Activated T-cell treated with anti-CD3 and anti-CD28 coated beads, Interleukin-2, amount 50 U/mL, for 72 hours (primary cell): ENCODE data around the gene ANXA7. TPM values are rescaled to one million over a fixed set of nuclear protein-coding genes. Genes with fewer than 3 reads are reported as not detected.

ENCODE experiments used
- ATAC-seq, 2 donors: fragments of 150-1000 bp; cut with Tn5 transposase; replicated peaks in 1 of 2; 2 replicates each; pipeline ENCODE4 v1.10.0; 2021; ENCODE audit warnings: moderate library complexity in 2 of 2, mild to moderate bottlenecking in 1 of 2
- DNase-seq, 2 donors: peaks; one replicate each; pipeline ENCODE4 v3.0.0; 2021 to 2022; ENCODE audit warnings: mixed read lengths in 1 of 2
- H3K27ac Mint-ChIP-seq: one replicate; pipeline ENCODE4 v1.8.0; 2022; ENCODE audit warnings: mild to moderate bottlenecking, moderate library complexity, mixed read lengths
- H3K27me3 Mint-ChIP-seq: one replicate; pipeline ENCODE4 v1.8.0; 2022; ENCODE audit warnings: low read depth, mixed read lengths
- H3K36me3 Mint-ChIP-seq, 2 donors: one replicate each; pipeline ENCODE4 v1.8.0; 2022; ENCODE audit warnings: mixed read lengths in 2 of 2, mild to moderate bottlenecking in 1 of 2; ENCODE audit not compliant: insufficient read depth in 2 of 2
- H3K4me1 Mint-ChIP-seq: one replicate; pipeline ENCODE4 v1.8.0; 2022; ENCODE audit warnings: low read depth, mixed read lengths
- H3K4me3 Mint-ChIP-seq, 2 donors: one replicate each; pipeline ENCODE4 v1.8.0; 2022; ENCODE audit warnings: mild to moderate bottlenecking in 2 of 2, mixed read lengths in 2 of 2, moderate library complexity in 2 of 2
- H3K9me3 Mint-ChIP-seq, 2 donors: one replicate each; pipeline ENCODE4 v1.8.0; 2022; ENCODE audit warnings: mixed read lengths in 2 of 2
- total RNA-seq, 2 donors: library from RNA; stranded (reverse); gene quantifications; one replicate each; pipeline ENCODE4 v1.2.3, GENCODE V29; 2022

ANXA7 gene
- total RNA-seq, result 100 to 1,000 TPM; 108 to 123 TPM

- peak within 1 kb of the TSS; percentile 94 to 98 for H3K4me3 Mint-ChIP-seq
- peaks cover 5 to 7% of the 10 kb centered on the region in 2 donors for H3K36me3 Mint-ChIP-seq
- ATAC-seq, result peak; percentile 97
- H3K27me3 Mint-ChIP-seq, result peaks cover 11% of the 10 kb centered on the region
- peaks cover 60% of the 10 kb centered on the region for H3K4me1 Mint-ChIP-seq
- DNase-seq, result peak; percentile 93 to 94
- H3K9me3 Mint-ChIP-seq, result no peaks in the 10 kb centered on the region
- H3K27ac Mint-ChIP-seq, result peak within 1 kb of the TSS; percentile 96
Observed at GRCh38 chr10:73413528-73414229, at the start of gene ANXA7. TSS of gene ANXA7 (minus strand) at chr10:73414058. CDS start at chr10:73400856, 13,202 bp downstream.

DNA sequence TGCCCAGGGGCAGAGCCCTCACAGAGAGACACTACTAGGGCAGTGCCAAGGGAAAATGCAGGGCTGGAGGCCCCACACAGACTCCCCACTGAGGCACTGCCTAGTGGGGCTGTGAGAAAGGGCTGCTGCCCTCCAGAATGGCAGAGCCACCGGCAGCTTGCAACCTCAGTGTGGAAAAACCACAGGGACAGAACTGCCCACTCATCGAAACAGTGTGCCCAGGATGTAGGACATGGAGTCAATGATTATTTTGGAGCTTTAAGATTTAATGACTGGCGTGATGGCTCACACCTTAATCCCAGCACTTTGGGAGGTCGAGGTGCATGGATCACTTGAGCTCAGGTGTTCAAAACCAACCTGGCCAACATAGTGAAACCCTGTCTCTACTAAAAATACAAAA, 47.0 kb upstream of the ANXA7 start:
- no peak overlapping the region for H3K27ac Mint-ChIP-seq
- no peaks in the 10 kb centered on the region for H3K9me3 Mint-ChIP-seq
- no peaks in the 10 kb centered on the region for H3K4me1 Mint-ChIP-seq
- peaks cover 0 to 9% of the 10 kb centered on the region in 2 donors for H3K36me3 Mint-ChIP-seq
- DNase-seq, result no peak
- ATAC-seq, result no peak
- H3K27me3 Mint-ChIP-seq, result no peaks in the 10 kb centered on the region
- H3K4me3 Mint-ChIP-seq, result no peak overlapping the region

DNA sequence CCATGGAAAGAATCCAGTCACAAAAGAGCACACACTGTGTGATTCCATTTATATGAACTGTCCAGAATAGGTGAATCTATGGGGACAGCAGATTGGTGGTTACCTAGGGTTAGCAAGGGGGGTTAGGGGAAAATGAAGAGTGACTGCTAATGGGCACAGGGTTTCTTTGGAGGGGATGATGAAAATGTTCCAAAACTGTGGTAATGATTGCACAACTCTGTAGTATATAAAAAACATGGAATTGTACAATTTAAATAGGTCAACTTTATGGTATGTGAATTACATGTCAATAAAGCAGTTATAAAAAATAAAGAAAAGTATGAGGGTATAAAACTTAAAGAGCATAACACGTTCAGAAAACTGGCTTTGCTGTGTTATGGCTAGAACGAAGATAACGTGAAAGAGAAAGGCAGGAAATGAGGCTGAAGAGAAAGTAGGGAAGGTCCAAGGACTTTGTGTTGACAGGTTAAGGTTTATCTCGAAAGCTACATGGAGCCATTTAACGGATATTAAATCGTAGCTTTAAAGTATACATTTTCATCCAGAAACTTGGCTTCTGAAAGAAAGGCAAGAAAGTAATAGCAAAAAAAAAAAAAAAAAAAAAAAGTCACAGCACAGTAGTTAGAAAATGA, 45.9 kb upstream of the ANXA7 start:
- Mint-ChIP-seq H3K4me1 (no peaks in the 10 kb centered on the region), H3K36me3 (peaks cover 0 to 7% of the 10 kb centered on the region in 2 donors), H3K4me3 (no peak overlapping the region), H3K27ac (peak overlapping the region; percentile 0), H3K9me3 (no peaks in the 10 kb centered on the region), H3K27me3 (no peaks in the 10 kb centered on the region)
- ATAC-seq (no peak), DNase-seq (no peak)

DNA sequence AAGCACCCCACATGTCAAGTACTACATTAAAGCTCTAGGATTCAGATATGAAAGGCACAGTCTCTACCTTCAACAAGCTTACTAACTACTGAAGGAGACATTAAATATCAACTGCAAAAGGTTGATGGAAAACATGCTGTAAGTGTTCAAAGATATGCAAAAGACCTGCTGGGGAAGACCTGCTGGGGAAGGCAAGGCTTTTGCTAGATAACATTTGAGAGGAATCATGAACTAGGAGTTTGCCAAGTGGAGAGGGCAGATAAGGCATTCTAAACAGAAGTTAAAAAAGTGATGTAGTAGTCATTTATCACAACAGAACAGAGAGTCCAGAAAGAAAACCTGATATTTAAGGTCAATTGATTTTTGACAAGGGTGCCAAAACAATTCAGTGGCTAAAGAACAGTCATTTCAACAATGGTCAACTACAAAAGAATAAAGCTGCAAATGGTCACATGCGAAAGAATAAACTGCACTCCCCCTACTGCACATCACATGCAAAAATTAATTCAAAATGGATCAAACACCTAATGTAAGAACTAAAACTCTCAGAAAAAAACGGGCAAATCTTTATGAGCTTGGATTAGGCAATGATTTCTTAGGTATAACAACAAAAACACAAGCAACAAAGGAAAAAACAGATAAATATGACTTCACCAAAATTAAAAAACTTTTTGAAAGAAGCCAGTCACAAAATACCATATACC, 42.5 kb upstream of the ANXA7 start:
- H3K27me3 Mint-ChIP-seq, result no peaks in the 10 kb centered on the region

DNA sequence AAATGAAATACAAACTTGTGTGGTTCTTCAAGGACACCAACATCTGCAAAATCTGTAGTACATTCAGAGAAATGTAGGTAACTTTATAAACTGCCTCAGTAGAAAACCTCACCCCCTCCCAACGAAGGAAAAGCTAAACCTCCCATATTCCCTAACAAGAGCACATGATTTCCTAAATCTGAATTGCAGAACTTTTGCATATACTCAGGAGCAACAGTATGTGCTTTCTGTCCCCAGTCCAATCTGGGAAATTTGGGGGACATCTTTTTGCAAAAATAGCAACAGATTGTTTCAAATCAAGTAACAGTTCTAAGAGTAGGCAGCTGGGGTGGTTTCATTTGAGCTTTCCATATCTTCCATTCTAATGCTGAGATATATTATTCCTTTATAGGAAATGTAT, 35.3 kb upstream of the ANXA7 start:
- Mint-ChIP-seq H3K4me1 (no peaks in the 10 kb centered on the region), H3K27ac (no peak overlapping the region), H3K36me3 (no peaks in the 10 kb centered on the region), H3K4me3 (no peak overlapping the region), H3K9me3 (no peaks in the 10 kb centered on the region), H3K27me3 (no peaks in the 10 kb centered on the region)
- ATAC-seq (no peak), DNase-seq (no peak)

More for the DNA sequence above, 42.5 kb upstream of the ANXA7 start:
- ATAC-seq (no peak), DNase-seq (no peak)
- Mint-ChIP-seq H3K4me3 (no peak overlapping the region), H3K9me3 (no peaks in the 10 kb centered on the region), H3K27ac (no peak overlapping the region), H3K4me1 (no peaks in the 10 kb centered on the region), H3K36me3 (no peaks in the 10 kb centered on the region)

GRCh38 chr10:73448384-73448783, 34.5 kb upstream of the ANXA7 start:
- no peak for DNase-seq
- no peaks in the 10 kb centered on the region for H3K4me1 Mint-ChIP-seq
- no peaks in the 10 kb centered on the region for H3K9me3 Mint-ChIP-seq
- H3K36me3 Mint-ChIP-seq, result no peaks in the 10 kb centered on the region
- peak overlapping the region; percentile 20 for H3K27ac Mint-ChIP-seq
- H3K4me3 Mint-ChIP-seq, result no peak overlapping the region
- H3K27me3 Mint-ChIP-seq, result no peaks in the 10 kb centered on the region
- no peak for ATAC-seq

- no peak for DNase-seq
- Mint-ChIP-seq H3K27me3 (no peaks in the 10 kb centered on the region), H3K27ac (no peak overlapping the region), H3K36me3 (no peaks in the 10 kb centered on the region), H3K4me3 (no peak overlapping the region), H3K4me1 (no peaks in the 10 kb centered on the region), H3K9me3 (no peaks in the 10 kb centered on the region)
- no peak for ATAC-seq
Observed at GRCh38 chr10:73446926-73447325, 33.1 kb upstream of the ANXA7 start.

- Mint-ChIP-seq H3K27me3 (no peaks in the 10 kb centered on the region), H3K36me3 (peaks cover 0 to 2% of the 10 kb centered on the region in 2 donors), H3K4me3 (no peak overlapping the region), H3K4me1 (peaks cover 11% of the 10 kb centered on the region), H3K9me3 (no peaks in the 10 kb centered on the region), H3K27ac (no peak overlapping the region)
- DNase-seq (no peak), ATAC-seq (no peak)
Observed at GRCh38 chr10:73444457-73444856, 30.6 kb upstream of the ANXA7 start.

- peaks cover 2 to 4% of the 10 kb centered on the region in 2 donors for H3K36me3 Mint-ChIP-seq
- H3K9me3 Mint-ChIP-seq, result no peaks in the 10 kb centered on the region
- peak overlapping the region; percentile 33 for H3K27ac Mint-ChIP-seq
- peaks cover 15% of the 10 kb centered on the region for H3K4me1 Mint-ChIP-seq
- ATAC-seq, result peak; percentile 32 to 60
- H3K4me3 Mint-ChIP-seq, result peak overlapping the region in 1 of 2 donors; percentile 14
- no peak for DNase-seq
- H3K27me3 Mint-ChIP-seq, result no peaks in the 10 kb centered on the region
Observed at GRCh38 chr10:73439605-73440312, 25.9 kb upstream of the ANXA7 start.

DNA sequence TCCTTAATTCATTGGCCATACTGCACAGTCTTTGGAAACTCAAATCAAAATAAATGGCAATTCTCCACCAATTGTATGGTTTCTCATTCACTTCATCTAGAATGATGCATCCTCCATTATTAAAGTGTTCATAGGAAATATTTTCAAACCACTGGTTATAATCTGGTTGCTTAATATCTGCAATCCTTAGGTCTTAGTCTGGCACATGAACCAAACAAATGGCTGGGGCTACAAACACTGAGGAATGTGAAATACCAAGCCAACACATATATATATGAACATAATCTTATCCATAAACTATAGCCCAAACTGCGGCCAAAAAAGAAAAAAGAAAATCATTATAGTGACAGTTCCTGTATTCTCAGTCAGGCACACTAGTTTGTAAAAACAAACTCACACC, 25.2 kb upstream of the ANXA7 start:
- no peaks in the 10 kb centered on the region for H3K27me3 Mint-ChIP-seq
- ATAC-seq, result no peak
- DNase-seq, result no peak
- peak overlapping the region in 1 of 2 donors; percentile 14 for H3K4me3 Mint-ChIP-seq
- peaks cover 22% of the 10 kb centered on the region for H3K4me1 Mint-ChIP-seq
- H3K36me3 Mint-ChIP-seq, result peaks cover 2 to 4% of the 10 kb centered on the region in 2 donors
- H3K27ac Mint-ChIP-seq, result peak overlapping the region; percentile 33
- H3K9me3 Mint-ChIP-seq, result no peaks in the 10 kb centered on the region

- no peak within 1 kb of the TSS for H3K4me3 Mint-ChIP-seq
- DNase-seq (no peak), ATAC-seq (no peak)
- no peaks in the 10 kb centered on the region for H3K9me3 Mint-ChIP-seq
- H3K27me3 Mint-ChIP-seq, result no peaks in the 10 kb centered on the region
- peaks cover 17% of the 10 kb centered on the region for H3K4me1 Mint-ChIP-seq
- H3K27ac Mint-ChIP-seq, result peak within 1 kb of the TSS; percentile 38
- peaks cover 3 to 4% of the 10 kb centered on the region in 2 donors for H3K36me3 Mint-ChIP-seq
Observed at GRCh38 chr10:73433538-73433867, 19.6 kb upstream of the ANXA7 start, which contains the start of gene MSS51. TSS of gene MSS51 (minus strand) at chr10:73433561. CDS start at chr10:73428284, 5,277 bp downstream.

DNA sequence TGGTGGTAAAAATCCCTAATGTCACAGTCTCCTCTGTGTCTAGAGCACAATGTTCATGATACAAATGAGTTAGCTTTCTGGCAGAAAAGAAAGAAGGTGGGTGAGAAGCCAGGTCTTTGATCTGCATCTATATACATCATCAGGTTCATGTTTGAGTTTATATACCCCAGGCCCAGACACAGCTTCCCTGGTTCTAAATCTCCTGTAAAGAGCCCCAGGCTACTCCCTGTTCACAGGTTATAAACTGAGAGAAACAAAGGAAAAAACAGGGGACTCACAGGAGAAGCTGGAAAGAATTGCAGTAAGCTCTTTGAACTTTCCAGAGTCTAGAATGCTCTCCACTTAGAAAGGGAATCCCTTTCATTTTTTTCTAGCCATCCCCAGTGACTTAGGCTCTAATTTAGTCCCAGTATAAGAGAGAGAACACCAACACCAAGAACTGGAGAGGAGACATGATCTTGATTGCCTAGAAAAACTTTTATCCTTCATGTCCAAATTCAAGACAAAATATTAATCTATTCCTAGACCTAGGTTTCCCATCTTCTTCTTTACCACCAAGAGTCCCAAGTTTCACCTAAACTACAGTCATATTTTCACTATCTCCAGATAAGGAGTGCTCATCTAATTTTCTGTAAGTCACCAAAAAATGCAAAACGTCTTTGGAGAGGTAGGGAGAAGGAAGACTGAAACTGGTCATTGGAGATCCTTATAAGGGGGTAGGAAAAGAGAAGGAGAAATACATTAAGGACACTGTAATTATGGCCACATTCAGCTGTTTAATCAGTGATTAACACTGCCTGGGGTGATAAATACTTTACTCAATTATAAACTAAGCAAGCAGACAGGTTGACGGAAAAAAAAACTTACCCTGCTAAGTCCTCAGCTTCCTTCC, 19.0 kb upstream of the ANXA7 start:
- ATAC-seq (no peak), DNase-seq (no peak)
- Mint-ChIP-seq H3K4me1 (peaks cover 17% of the 10 kb centered on the region), H3K4me3 (no peak overlapping the region), H3K36me3 (peaks cover under 1 to 3% of the 10 kb centered on the region in 2 donors), H3K27ac (peak overlapping the region; percentile 38), H3K27me3 (no peaks in the 10 kb centered on the region), H3K9me3 (no peaks in the 10 kb centered on the region)
